ENCODE data around the gene ASIC3.
"Not testable (repeated sequence)": the region's sequence is repeated elsewhere in the genome, so short reads cannot be mapped to it uniquely, and the experiment has no call there.

ASIC3 gene

DNA sequence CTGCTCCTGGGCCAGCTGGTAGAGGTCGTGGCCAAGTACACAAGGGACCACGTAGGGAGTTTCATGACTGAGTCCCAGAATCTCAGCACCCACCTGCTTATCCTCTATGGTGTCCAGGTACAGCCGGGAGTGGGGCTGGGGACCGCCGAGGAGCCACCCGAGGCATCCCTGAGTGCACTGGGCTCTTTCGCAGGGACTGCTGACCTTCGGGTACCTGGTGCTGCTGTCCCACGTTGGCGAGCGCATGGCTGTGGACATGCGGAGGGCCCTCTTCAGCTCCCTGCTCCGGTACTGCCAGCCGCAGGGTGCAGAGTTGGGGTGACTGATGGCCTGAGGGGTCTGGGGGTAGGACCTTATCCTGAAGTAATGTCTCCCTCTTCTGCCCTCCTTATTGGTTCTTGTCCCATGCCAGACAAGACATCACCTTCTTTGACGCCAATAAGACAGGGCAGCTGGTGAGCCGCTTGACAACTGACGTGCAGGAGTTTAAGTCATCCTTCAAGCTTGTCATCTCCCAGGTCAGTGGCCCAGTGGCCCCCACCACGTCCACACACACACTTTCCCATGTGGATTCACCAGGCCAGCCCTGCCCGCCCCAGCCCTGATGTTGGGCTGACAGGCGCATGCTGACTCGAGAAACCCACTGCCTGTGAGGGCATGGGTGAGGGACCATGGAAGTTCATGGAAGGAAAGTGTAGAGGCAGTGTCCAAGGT, 13.9 kb upstream of the ASIC3 start:
- no peak for DNase-seq

DNA sequence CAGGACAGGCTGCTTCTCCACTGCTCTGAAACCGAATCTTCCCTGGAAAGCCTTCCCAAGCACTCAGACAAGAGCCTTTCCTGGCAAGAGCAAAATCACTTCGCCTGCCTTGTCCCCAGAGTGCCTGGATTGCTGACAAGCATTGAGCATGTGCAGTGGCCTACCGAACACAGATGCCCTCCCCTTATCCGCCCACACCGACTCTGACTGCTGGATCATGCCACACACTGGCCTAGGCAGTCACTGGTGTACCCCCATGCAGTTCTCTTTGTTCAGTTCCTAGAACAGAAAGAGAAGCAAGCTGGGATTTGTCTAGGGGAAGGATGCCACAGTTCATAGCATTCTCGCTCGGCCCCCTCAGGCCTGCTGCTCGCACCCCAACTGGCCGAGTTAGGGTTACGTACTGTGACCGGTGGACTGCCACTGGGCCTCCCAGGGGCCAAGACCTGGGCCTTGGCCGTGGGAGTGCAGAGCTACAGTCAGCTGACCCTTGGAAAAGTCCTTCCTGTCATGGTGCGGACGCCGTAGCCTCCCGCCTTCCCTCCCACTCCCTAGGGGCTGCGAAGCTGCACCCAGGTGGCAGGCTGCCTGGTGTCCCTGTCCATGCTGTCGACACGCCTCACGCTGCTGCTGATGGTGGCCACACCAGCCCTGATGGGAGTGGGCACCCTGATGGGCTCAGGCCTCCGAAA, 13.2 kb upstream of the ASIC3 start:
- DNase-seq: no peak

DNA sequence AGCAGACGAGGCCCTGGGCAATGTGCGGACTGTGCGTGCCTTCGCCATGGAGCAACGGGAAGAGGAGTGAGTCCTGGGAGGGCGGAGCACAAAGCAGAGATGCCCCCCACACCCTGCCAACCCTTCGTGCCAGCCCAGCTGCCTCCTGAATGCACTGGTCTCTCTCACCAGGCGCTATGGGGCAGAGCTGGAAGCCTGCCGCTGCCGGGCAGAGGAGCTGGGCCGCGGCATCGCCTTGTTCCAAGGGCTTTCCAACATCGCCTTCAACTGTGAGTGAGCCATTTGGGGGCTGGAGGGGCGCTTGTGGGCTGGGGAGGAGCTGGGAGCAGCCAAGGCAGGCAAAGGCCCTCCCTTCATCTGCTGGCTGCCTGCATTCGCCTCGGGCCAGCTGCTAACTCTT, 12.4 kb upstream of the ASIC3 start:
- no peak for DNase-seq

DNA sequence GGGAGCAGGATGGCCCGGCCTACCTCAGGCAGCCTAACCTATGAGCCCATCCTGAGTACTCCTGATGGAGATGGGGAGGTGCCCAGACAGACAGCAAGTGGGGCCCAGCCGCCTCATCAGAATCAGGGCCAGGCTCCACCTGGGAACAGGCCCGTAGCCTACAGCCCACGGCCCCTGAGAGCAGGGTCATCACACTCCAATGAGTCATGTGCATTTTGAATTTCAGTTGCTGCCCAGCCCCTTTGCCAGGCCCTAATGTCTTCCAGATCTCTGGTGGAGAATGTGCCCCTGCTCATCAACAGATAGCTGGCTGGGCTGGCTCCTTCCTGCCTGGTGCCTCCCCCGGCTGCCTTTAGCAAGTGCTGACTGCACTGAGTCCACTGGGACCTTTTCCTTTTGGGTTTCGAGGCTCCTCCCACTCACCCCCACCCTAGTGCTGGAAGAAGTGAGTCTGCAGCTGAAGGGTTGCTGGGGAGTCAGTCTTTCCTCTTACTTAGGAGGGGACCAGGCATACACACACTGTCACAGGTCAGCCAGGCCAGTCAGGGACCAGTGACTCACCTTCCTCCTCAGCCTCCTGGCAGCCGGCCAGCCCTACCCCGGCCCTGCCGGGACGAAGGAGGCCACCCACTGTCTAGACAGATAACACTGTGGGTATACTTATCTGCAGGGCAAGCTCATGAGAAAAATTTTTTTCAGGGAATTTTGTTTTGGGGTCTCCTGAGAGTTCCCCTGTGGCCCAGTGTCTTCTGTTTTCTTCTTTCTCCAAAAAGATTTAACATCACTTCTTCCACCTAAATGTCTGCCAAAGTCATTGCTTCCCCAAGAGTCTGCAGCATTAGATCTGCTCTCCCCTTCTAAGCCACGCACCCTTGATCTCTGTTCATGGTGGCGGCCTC, 9.1 kb upstream of the ASIC3 start:
- DNase-seq: peak; percentile 95

DNA sequence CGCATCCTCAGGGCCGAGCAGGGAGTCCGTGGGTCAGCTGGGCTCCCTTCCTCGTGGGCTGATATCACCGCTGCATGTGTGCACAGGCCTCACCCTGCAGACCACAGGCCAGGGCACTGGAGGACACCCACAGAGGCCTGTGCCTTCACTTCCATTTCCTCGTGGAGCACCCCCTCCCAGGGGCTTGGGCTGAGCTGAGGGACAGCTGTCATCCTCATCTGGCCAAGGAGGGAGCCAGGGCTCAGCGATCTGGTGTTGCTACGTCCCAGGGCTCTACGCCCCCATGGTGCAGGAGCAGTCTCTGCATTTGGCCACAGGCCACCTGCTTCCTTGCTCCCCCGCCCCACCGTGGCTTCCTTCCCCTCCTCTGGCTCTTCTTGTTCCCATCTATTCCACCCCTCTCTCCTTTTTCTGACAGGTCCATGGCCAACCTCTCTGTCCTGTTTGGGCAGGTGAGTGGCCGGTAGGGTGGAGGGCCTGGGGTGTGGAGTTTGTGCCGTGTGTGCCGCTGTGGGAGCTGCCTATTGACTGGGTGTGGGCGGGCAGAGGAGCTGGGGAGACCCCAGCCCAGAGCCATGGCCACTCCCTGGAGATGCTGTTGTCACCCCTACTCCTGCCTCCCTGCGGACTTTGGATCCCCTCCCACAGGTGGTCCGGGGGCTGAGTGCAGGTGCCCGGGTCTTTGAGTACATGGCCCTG, 8.3 kb upstream of the ASIC3 start:
- no peak for DNase-seq

DNA sequence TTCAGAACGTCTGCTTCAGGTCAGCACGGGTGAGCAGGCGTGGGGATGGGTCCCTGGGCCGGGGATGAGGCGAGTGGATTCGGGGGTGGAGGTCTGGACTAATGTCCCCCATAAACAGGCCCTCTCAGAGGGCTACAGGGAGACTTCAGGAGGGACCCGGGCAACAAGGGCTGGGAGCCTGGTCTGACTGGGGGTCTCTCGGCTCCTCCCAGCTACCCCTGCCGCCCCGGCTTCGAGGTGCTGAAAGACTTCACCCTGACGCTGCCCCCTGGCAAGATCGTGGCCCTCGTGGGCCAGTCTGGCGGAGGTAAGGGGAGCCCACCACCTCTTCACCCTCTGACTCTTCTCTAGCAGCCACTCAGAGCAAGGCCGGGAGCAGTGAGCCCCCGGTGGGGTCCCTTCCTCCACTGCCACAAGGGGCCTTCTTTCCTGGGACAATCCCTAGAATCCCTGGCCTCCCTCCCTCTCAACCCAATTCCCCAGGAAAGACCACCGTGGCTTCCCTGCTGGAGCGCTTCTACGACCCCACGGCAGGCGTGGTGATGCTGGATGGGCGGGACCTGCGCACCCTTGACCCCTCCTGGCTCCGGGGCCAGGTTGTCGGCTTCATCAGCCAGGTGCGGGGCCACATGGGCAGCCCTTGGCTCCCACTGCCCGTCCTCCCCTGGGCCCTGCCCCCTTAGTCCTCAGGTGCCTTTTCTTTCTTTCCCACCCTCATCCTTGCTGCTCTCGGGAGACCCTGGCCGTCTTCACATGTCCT, 7.5 kb upstream of the ASIC3 start:
- DNase-seq: no peak

DNA sequence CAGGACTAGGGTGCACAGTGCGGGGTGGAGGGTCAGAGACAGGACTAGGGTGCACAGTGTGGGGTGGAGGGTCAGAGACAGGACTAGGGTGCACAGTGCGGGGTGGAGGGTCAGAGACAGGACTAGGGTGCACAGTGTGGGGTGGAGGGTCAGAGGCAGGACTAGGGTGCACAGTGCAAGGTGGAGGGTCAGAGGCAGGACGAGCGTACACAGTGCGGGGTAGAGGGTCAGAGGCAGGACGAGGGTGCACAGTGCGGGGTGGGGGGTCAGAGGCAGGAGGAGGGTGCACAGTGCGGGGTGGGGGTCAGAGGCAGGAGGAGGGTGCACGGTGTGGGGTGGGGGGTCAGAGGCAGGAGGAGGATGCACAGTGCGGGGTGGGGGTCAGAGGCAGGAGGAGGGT, 4.9 kb upstream of the ASIC3 start:
- not testable (repeated sequence) for DNase-seq

DNA sequence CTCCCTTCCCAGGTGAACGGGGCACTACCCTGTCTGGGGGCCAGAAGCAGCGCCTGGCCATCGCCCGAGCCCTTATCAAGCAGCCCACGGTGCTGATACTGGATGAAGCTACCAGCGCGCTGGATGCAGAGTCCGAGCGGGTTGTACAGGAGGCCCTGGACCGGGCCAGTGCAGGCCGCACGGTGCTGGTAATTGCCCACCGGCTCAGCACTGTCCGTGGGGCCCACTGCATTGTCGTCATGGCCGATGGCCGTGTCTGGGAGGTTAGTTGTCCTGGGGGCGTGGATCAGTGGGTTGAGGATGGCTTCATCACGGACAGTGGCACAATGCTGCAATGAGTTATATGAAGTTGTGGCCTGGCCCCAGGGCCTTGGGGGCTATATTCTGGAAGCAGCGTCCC, 4.4 kb upstream of the ASIC3 start:
- no peak for DNase-seq

DNA sequence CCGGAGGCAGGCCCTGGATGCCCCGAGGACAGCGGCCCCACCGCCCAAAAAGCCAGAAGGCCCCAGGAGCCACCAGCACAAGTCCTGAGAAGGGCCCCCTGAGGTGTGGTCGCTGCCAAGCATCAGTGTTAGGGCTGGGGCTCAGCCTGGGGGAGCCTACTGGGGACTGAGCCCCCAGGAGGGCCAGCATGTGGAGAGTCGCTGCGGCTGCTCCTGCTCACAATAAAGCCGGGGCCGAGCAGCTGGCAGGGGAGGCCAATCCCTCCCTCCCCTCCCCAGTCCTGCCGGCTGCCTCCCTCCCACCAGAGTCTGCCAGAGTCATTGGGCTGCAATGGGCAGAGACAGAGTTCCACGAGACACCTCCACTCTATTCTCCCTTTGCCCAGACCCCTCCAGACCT, 3.1 kb upstream of the ASIC3 start:
- DNase-seq: no peak

DNA sequence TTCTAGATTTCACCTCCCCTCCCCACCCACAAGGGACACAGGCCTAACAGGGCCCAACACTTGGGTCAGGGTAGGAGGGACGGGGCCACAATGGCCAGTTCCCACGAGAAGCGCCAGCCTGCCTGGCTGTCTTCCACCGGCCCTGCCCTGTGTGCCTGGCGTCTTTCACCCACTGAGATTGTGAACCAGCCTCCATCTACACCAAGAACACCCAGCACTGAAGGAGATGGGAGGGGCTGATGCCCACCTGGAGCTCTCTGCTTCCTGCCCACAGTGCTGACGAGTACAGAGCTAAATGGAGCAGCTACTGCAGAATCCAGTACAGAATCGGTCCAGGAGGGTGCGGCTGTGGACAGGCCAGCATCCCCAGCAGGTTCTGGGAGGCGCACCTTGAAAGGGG, 2.4 kb upstream of the ASIC3 start:
- no peak for DNase-seq

DNA sequence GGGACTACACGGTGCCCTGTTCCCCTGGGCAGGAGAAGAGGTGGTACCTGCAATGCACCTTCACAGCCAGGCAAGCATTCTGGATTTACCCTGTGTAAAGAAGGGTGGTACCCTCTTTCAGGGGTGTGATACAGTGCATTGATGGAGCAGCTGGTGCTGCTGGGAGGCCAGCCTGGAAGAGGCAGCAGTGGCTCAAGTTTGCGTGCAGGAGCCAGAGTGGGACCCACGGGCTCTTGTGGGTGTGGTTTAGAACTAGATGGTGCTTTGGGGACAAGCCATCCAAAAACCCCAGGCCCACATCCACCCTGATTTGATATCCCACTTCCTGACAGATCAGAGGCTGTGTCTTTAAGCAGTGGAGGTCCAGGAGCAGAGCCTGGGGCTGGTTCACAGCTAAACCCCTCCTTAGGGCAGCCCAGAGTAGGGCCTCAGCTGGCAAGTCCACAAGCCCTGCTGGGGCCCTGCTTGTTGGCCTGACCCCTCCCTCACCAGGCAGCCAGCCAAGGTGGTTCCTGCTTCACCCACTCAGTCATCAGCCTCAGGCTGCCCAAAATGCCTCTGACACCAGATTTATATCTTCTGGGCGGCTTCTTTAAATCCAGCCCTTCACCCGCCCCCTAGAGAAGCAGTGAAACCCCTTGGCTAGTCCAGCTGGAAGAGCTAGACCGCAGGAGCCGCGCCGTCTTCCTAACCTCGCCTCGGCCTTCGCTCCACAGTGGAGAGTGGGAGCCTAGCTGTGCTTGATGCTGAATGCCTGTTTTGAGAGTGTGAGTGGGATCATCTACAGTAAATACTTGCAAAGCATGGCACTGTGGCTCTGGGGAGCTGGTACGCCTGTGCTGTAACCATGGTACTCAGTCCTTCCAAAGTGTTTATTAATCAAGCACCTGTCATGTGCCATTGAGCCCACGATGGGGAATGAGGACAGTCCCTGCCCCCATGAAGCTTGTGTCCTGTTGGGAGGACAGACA, 1.4 kb upstream of the ASIC3 start:
- DNase-seq: peak; percentile 78

DNA sequence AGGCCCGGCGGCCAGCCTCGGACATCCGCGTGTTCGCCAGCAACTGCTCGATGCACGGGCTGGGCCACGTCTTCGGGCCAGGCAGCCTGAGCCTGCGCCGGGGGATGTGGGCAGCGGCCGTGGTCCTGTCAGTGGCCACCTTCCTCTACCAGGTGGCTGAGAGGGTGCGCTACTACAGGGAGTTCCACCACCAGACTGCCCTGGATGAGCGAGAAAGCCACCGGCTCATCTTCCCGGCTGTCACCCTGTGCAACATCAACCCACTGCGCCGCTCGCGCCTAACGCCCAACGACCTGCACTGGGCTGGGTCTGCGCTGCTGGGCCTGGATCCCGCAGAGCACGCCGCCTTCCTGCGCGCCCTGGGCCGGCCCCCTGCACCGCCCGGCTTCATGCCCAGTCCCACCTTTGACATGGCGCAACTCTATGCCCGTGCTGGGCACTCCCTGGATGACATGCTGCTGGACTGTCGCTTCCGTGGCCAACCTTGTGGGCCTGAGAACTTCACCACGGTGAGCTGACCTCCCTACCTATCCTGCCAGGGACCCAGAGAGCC, 656 bp downstream of the ASIC3 start:
- no peak for DNase-seq

DNA sequence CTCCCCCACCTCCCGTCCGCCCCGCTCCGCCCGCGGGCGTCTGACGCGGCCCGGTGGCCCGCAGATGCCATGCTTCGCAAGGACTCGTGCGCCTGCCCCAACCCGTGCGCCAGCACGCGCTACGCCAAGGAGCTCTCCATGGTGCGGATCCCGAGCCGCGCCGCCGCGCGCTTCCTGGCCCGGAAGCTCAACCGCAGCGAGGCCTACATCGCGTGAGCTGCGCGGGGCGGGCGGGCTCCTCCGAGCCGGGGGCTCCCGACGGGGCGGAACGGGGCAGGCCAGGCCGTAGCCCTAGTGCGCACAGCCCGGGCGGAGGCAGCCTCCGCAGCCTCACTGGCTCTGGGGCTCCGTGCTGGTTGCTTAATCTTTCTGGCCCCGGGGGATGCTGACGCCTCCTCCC, 2.8 kb downstream of the ASIC3 start:
- peak; percentile 49 for DNase-seq

DNA sequence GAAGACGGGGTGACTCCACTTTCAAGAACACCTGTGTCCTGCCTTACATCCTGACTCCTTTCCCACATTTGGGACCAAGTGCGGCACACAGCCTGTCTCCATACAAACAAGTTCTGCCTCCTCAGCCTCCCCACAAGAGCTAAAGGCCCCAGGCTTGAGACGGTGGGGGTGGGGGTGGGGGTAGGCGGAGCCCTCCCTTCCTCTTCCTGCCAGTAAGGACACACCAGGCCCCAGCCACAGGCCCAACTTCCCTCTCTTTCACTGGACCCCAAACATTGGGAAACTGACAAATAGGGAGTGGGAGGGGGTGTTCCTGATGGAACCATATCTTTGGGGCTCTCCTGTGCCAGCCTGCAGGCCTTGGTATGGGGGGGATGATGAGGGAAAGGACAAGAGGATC, 4.8 kb downstream of the ASIC3 start:
- DNase-seq: no peak

DNA sequence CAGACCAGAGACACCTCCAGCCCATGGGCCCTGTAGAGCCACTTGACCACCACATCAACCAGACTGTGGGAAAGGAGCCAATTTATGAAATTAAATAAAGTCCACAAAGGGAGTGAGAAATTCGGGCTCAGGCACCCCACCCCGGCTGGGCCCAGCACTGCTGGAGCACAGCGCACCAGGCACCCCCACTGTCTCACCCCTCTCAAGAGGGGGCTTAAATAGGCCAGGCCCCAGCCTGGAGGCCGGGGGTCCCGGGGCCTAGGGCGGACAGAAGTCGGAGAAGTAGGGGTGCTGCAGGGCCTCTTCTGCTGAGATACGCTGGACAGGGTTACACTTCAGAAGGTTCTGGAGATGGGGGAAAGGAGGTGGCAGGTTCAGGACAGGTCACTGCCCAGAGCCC, 5.4 kb downstream of the ASIC3 start:
- DNase-seq: no peak

DNA sequence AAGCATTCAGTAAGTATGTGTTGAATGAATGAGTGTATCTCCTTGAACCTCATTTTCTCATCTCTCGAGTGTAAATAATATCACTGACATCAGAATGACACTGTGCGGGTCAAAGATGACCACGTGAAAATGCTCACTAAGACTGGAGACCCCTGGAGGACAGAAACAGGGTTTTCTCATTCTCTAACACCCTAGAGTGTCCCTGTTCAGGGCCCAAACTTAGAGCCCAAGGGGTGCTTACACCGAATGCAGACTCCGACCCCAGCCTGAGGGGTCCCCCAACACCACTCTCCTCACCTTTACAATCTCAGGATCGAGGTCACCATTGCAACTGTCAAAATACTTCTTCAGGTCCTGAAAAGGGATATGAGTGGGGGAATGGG, 7.9 kb downstream of the ASIC3 start:
- no peak for DNase-seq

DNA sequence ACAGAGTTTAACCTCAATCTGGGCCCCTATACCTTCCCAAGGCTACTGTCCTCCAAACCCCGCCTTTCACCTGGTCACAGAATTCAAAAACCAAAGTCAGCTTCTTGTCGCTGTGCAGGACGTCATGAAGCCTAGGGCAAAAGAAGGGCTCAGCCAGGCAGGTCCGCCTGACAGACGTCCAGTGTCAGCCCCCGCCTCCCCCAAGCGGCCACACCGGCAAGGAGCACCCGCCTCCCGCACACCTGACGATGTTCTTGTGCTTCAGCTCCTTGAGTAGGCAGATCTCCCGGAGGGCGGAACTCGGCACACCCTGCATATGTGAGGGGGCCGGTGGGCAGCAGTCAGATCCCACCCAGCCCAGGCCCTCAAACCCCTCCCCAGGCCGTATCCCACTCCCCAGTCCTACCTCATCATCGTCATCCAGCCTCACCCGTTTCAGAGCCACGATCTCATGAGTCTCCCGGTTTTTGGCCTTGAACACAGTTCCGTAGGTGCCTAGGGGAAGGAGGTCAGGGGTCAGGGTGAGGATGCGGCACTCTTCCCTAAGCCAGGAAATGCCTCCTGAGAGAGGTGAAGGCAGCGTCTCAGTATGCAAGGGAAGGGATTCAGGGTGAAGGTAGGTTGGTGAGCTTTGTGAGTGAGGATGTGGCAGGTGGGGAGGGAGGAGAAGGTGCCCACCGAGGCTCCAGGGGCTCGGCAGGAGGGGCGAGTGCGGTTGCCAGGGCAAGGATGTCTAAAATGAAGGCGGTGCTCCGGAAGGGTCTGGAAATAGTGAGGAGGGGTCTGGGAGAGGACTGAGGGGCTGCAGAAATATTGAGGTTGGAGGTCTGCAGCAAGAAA, 8.6 kb downstream of the ASIC3 start:
- no peak for DNase-seq

DNA sequence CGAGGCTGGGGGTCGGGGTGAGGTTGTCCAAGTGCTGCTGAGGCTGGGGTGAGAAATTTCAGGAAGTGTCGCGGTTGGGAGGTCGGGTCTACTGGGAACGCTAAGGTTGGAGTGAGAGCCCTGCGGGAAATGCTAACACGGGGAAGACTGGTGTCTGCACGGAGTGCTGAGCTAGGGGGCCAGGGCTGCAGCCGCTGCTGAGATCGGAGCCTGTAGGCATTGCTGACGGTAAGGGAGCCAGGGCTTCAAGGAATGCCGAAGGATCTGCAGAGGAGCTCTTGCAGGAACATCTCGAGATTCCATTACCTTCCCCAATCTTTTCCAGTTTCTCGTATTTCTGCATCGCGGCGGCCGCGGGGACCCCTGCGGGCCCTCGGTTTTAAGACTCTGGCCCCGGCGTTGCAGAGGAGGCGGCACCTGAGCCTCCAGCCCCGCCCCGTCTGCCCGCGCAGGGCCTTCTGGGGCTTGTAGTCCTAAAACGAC, 9.2 kb downstream of the ASIC3 start, which contains the start of gene CDK5:
Gene CDK5 (minus strand): TSS at position 392 of the 483 bp plus-strand sequence. CDS start 49 bp downstream, at position 343.
- no peak for DNase-seq

DNA sequence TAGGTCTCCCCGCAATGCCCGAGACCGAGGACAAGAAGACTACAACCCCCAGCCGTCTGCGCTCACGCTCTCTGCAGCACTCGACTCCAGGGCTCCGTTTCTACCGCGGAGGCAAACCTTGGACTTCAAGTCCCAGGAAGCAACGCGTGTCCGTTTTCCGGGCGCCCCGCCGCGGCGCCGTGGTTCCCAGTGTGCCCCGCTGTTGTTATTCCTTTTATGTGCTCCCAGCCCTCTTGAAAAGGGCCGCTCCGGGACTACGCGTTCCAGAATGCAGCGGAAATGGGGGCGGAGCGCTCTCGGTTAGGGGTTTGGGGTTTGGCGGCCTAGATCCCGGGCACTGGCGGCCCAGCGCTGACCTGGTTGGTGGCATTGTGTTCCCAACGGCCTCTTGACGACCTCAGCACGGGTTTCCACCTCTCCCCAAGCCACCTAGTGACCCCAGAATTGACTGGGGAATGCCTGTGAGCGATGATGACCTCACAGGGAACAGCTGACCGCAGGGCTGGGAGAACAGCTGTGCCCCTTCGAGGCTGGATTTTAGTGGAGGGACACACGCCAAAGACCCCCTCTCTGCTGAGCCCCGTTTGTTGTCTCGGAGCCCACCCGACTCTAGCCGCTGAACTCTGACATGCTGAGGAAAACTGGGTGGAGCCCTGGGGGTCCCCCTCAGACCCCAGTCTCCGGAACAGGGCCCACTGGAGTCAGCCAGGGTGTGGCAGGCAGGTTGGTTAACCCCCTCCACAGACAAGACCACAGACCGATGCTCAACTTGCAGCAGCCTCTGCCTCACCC, 9.9 kb downstream of the ASIC3 start:
- DNase-seq: peak; percentile 99

All from EL (cell line).